Bone marrow (tissue), 2 donors: ENCODE results near the gene UNC13D.

ENCODE experiments used
- DNase-seq, 2 donors: peaks; one replicate each; lab custom pipeline; 2025; lab: John Stamatoyannopoulos, UW

UNC13D gene

GRCh38 chr17:75850928-75851692 is 6.9 kb upstream of the UNC13D start:
- no peak for DNase-seq

GRCh38 chr17:75849724-75850123 is 5.5 kb upstream of the UNC13D start:
- DNase-seq = no peak

- no peak for DNase-seq
Measured at GRCh38 chr17:75849279-75849646, 5.1 kb upstream of the UNC13D start.

GRCh38 chr17:75848523-75849278 is 4.5 kb upstream of the UNC13D start:
- DNase-seq = peak in 1 of 2 donors; percentile 12

GRCh38 chr17:75847614-75848522 is 3.7 kb upstream of the UNC13D start:
- DNase-seq = no peak

GRCh38 chr17:75846692-75847613 is 2.7 kb upstream of the UNC13D start:
- no peak for DNase-seq

GRCh38 chr17:75845933-75846691 is 1.9 kb upstream of the UNC13D start:
- no peak for DNase-seq

GRCh38 chr17:75845058-75845711 is 981 bp upstream of the UNC13D start:
- peak; percentile 58 to 70 for DNase-seq

- no peak for DNase-seq
Measured at GRCh38 chr17:75844530-75845057, 390 bp upstream of the UNC13D start.

- DNase-seq = no peak
Measured at GRCh38 chr17:75842963-75843576, 1.1 kb downstream of the UNC13D start.

GRCh38 chr17:75842411-75842810 is 1.8 kb downstream of the UNC13D start:
- DNase-seq = no peak

- DNase-seq = no peak
Measured at GRCh38 chr17:75840799-75841164, 3.4 kb downstream of the UNC13D start.

- no peak for DNase-seq
Measured at GRCh38 chr17:75839942-75840798, 4.0 kb downstream of the UNC13D start.

GRCh38 chr17:75838410-75838809 is 5.8 kb downstream of the UNC13D start:
- no peak for DNase-seq

GRCh38 chr17:75837899-75838298 is 6.3 kb downstream of the UNC13D start:
- DNase-seq = no peak

- DNase-seq = no peak
Measured at GRCh38 chr17:75836605-75837004, 7.6 kb downstream of the UNC13D start.

- DNase-seq = no peak
Measured at GRCh38 chr17:75835654-75835987, 8.6 kb downstream of the UNC13D start.

GRCh38 chr17:75834928-75835653 is 9.1 kb downstream of the UNC13D start:
- no peak for DNase-seq
